Measurements from ENCODE around the gene NACC2.

- TF ChIP-seq POLR2A (IDR thresholded peaks at IDR 0.05) (no peak), POLR2AphosphoS5 (IDR thresholded peaks at IDR 0.05) (no peak)
Observed at GRCh38 chr9:136111910-136112309, 16.8 kb upstream of the NACC2 start.
